HG02759 (cell line): ENCODE data around the gene MBOAT2.
"Not testable (repeated sequence)": the region's sequence is repeated elsewhere in the genome, so short reads cannot be mapped to it uniquely, and the experiment has no call there.

Experiments
- ATAC-seq: cut with Tn5 transposase; IDR thresholded peaks from one replicate; pipeline ENCODE4 v1.9.1; 2021; ENCODE audit warnings: mild to moderate bottlenecking, moderate library complexity; ENCODE audit not compliant: unreplicated experiment

The MBOAT2 gene

DNA sequence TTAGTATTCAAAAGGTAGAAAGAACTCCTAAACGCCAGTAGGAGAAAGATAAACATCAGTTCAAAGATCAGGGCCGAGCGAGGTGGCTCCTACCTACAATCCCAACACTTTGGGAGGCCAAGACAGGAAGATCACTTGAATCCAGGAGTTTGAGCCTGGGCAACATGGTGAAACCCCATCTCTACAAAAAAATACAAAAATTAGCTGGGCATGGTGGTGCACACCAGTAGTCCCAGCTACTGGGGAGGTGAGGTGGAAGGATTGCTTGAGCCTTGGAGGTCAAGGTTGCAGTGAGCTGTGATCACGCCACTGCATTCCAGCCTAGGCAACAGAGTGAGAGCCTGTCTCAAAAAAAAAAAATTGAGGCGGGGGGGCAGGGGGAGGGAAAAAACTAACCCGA is 40.6 kb downstream of the MBOAT2 start:
- no peak for ATAC-seq

DNA sequence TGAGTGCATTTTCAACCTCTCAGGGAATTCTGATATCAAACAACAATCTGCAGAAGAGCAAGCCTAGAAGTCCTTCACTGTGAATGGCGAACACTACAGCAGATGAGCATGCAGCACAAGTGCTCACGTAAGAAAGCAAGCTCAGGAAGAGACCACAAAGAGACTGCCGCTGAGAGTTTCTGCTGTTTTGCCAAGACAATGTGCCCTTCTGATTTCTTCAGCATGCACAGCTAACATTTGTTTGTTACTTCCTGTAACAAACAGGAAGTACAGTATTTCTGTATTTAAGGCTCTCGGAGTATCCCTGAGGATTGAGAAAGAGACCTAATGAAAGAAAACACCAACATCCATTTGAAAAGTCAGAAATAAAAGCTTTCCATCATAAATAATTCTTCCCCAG is 45.9 kb downstream of the MBOAT2 start:
- no peak for ATAC-seq

DNA sequence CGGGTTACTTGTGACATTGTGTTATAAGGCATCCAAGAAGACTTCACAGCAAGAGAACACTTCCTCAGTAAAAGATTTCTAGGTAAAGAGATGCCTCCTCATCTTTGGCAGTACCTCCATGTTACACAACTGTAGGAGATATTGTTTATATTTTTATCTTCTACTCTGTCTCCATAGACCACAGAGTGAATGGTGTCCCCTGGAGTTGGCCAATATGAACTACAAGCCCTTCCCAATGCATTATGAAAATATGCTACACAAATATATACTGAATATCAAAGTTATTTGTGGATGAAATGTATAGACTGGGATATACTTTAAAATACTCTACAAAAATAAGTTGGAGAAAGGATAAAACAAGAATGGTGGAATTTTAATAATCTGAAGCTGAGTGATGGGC is 46.7 kb downstream of the MBOAT2 start:
- ATAC-seq: no peak

DNA sequence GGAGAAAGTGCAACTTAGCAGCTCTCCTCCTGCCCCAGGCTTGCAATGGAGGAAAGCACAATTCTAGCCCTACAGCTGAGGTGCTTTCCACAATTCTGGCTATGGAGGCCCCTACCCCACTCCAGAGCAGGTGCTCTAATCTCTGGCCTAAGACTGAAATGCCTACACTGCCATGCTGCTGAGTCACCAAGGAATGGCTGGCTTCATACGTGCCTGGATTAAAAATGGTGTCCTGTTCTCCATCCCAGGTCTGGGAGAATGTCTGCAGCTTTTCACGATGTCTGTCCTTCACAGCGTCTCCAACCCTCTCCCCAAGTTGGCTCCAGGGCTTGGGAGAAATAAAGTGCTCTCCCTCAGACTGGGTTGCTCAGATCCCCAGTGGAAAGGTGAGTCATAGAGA is 48.5 kb downstream of the MBOAT2 start:
- no peak for ATAC-seq

DNA sequence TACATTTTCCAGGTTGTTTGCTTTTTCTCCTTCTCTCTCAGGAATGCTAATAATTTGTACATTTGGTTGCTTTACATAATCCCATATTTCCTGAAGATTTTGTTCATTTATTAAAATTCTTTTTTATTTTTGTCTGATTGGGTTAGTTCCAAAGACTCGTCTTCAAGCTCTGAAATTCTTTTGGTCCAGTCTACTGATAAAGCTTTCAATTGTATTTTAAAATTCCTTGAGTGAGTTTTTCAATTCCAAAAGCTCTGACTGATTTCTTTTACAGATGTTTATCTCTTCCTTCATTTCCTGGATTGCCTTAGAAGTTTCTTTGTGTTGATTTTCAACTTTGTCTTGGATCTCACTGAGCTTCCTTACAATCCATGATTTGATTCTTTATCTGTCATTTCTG is 50.0 kb downstream of the MBOAT2 start:
- no peak for ATAC-seq

DNA sequence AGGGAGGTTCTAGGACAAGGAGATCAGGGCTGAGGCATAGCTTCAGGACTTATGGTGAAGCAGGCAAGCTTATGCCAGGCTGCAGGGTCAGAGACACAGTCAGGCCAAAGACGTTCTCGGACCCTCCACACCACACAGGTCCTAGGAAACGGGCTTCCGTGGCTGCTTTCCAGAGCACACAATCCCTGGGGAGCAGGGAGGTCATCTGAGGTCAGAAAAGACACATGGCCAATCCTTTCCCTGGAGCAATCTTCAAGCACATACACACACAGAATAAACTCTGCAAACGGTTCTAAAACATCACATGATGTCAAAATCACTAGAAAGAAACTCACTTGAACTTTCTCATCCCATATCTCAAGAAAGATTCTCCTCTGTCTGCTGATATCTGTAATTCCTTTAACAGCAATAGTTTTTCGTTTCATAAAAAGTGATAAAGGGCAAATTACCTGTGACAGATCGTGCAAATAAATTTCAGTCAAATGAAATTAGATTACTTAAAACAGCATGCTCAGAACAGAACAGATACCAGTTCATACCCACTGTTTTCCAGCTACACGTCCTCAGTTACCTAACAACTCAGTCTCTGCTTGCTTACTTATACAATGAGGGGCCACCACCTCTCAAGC is 63.9 kb downstream of the MBOAT2 start:
- no peak for ATAC-seq

DNA sequence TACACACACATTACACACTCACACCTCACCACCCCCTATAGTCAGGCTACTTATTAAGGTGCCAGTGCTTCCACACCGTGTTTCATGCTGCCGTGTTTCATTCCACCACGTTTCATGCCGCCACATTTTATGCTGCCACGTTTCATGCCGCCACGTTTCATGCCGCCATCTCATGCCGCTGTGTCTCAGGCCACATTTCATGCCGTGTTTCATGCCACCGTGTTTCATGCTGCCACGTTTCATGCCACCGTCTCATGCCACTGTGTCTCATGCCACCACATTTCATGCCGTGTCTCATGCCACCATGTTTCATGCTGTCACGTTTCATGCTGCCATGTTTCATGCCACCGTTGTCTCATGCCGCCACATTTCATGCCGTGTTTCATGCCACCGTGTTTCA is 65.1 kb downstream of the MBOAT2 start:
- no peak for ATAC-seq

DNA sequence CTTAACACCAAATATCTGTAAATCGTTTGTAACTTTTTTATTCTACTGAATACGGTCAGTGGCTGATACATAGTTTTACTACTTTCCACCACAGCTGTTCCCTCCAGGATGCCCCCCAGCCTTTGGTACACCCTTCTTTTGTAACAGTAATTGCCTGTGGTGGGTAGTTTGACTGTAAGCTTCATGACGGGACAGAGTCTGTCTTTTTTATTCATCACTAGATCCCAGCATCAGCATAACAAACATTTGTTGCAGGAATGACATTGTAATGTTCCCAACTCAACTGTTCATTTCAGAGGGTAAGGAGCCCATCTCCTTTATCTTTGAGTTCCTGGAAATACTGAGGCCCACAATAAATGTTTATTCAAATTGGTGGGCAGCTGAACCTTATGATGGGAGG is 67.5 kb downstream of the MBOAT2 start:
- ATAC-seq: no peak

DNA sequence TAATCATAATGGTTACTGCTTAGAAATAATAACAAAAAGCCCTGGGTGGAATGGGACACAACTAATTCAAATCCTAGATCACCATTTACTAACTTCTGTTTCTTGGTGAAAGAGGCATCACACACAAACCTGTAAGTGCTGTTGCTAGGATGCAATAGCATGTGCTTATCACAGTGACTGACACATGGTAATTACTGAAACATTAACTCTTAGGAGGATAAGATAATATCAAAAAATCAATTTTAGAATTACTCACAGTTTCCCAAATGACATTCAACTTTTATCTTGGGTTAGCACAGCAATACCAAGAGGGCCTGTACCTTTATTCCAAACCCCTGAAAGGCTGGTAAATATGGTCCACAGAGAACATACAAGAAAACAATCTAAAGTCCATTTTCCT is 69.1 kb downstream of the MBOAT2 start:
- ATAC-seq: no peak

DNA sequence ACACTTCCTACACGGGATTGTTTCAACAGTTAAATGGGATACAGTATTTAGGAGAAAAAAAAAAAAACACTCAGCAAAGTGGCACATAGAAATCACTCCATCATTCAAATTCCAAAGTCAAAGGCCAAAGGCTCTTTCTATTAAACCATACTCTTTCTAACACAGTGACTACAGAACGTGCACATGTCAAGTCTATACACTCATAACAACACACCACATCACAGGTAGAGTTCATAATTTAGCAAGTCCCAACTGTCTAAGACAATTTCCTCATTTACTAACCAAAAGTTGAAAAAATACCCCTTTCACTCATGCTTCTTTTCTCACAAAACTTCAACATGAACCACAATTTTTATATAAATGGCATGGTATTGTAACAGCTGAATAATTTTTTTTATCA is 70.8 kb downstream of the MBOAT2 start:
- ATAC-seq: no peak

DNA sequence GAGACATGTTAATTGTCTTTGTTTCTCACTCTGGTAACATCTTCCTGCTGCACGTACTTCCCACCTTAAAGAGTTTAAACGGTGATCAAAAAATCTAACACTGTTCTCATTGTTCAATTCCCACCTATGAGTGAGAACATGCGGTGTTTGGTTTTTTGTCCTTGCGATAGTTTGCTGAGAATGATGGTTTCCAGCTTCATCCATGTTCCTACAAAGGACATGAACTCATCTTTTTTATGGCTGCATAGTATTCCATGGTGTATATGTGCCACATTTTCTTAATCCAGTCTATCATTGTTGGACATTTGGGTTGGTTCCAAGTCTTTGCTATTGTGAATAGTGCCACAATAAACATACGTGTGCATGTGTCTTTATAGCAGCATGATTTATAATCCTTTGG is 73.3 kb downstream of the MBOAT2 start:
- ATAC-seq: not testable (repeated sequence)

DNA sequence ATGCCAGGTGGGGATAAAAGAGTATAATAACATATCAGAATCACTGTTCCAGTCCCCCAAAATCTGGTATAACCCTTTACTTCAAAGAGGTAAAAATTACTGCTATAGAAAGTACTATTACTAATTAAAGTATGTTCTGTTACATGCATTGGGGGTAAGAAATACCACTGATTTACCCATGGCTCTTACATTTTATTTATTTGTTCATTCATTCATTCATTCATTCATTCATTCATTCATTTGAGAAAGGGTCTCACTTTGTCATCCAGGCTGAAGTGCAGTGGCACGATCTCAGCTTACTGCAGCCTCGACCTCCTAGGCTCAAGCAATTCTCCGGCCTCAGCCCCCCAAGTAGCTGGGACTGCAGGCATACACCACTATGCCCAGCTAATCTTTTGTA is 74.4 kb downstream of the MBOAT2 start:
- no peak for ATAC-seq

DNA sequence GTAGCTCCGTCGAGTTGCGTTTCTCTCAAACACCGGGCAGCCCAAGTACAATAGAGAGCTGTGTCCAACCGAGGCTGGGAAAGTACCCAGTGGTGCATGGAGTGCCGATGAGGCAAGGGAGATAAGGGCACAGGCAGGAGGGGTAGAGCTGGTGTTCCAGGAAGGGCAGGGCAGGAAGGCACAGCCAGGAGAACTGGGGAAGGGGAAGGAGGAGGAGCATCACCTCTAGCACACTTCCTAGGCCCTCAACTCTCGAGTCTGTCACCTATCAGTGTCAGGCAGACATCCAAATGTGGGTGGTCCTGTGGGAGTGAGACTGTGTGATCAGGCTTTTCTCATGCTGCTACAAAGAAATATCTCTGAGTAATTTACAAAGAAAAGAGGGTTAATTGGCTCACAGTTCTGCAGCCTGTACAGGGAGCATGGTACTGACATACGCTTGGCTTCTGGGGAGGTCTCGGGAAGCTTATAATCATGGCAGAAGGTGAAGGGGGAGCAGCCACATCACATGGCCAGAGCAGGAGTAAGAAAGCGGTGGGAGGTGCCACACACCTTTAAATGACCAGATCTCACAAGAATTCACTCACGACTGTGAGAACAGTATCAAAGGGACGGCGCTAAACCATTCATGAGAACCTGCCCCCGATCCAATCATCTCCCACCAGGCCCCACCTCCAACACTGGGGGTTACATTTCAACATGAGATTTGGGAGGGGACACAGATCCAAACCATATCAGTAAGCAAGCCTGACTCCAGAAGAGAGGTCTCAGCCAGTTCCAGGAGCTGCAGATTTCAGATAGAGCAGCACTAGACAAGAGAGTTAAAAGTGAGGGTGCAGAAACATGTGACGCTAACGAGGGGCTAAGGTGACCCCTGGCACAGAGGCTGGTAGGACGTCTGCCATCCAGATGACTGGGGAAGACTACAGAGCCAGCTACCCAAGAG is 75.7 kb downstream of the MBOAT2 start:
- ATAC-seq: no peak

DNA sequence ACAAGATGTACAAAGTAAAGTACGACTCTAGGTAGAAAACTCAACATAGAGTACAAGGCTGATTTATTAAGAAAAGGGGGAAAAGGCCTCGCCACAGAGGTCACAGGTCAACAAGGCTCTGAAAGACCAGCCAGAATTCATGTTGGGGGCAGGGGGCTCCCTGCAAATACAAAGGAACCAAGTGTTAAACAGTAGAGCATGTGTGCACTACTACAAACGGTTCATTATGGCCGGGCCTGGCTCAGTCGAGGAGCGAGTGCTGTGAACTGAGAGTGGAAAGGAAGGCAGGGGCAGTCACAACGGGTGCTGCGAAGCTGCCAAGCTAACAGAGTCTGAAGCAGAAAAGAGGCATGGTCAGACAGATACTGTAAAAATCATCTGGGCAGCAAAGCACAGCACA is 77.1 kb downstream of the MBOAT2 start:
- ATAC-seq: no peak

DNA sequence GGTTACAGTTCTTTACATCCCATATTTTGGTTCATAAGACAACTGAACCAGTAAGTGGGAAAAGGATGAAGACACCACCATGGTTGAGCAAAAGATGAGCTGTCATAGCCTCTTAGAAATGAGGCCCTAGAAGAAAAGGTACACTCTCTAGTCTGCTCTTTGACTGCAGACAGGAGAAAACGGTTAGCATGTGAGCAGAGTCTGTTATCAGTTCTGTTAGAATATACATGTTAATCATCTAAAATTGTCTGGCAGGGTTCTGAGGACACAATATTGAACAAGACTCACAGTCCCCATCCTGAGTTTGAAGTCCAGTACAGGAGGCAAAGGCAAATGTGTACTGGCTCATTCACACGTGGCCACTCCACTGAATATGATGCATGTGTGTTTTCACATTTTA is 78.1 kb downstream of the MBOAT2 start:
- ATAC-seq: no peak

DNA sequence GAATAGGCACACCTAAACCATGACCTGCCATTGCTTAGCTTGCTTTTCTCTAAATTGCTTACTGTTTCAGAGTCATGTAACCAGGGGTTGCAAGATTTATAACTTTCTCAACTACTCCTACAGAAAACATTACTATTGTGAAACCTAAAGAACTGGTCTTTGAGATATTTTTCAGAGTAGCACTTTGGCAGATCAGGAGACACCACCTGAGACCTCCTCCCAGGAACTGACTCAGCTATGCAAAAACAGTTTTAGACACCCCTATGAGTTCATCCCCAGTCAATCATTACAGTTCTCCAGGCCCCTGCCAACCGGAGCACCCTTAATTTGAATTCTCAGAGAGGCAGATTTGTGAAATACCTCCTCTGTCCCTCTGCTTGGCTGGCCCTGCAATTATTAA is 80.3 kb downstream of the MBOAT2 start:
- no peak for ATAC-seq

DNA sequence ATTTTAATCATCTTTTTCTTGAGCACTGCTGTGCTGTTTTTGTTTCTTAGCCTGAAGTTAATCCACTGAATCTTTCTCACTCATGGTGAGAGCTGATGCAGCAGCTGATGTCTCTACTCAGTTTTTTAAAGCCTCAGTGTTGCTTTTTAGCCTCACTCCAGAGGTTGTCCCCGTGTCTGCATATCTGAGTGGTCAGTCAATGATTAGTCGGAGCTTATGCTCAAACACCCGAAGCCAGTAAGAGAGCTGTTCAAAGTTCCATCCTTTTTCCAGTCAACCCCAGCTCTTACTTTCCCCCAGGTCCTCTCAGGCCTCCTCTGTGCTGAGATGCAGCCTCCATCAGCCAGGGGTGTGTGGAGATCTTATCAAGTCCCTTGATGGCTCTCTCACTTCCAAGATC is 81.1 kb downstream of the MBOAT2 start:
- no peak for ATAC-seq

DNA sequence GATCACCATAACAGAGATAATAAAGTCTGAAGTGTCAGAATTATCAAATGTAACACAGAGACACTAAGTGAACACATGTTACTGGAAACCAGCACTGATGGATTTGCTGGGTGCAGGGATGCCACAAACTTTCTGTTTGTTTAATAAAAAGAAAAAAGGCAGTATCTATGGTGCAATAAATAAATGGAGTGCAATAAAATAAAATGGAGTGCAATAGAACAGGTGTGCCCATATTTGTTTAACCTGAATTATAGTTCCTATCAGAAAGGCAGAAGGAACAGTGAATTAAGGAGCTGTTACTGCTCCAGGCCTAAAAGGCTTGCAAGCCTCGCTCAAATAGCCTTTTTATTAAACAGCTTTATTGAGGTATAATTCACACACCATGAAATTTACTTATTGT is 85.1 kb downstream of the MBOAT2 start:
- no peak for ATAC-seq

DNA sequence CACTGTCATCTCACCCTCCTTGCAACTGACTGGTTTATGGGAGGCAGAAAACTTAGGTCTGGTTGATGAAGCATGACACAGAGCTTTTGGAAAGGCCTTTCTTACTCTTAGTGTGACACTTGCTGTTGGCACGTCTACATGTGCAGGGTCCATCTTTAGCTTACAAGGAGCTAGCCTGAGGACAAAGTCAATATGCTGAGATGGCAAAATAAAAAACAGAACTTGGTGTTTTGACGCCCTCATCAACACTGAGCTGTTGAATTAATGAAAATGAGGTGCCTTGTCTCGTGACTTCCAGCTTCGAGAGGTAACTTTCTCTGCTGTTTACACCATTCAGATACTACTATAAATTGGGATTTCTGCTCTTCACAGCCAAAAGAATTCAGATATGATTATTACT is 87.5 kb downstream of the MBOAT2 start:
- ATAC-seq: no peak

DNA sequence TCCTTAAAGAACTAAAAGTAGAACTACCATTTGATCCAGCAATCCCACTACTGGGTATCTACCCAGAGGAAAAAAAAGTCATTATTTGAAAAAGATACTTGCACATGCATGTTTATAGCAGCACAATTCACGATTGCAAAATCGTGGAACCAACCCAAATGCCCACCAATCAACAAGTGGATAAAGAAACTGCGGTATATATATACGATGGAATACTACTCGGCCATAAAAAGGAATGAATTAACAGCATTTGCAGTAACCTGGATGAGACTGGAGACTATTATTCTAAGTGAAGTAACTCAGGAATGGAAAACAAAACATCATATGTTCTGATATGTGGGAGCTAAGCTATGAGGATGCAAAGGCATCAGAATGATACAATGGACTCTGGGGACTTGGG is 89.7 kb downstream of the MBOAT2 start:
- ATAC-seq: not testable (repeated sequence)

DNA sequence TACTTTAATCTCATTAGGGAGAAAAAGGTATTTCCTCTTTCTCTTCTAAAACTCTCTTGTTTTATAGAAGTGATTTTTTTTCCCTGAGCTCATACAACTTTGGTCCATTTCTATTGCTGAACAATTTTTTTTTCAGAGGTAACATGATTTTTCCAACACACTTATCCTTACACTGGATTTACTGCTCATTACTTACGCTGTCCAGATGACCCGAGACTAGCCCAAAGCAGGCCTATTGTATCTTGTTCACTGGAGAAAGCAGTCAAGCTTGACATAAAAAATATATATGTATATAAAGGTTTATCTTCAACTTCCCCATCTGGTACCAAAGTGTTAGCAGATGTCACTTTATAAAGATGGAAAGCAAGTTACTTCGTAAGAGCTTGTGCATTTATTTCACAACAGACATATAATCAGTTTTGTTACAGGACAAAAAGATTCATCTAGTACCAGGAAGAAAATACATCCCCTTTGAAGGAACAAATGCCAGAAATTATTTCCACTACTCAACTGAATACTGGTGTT is 95.7 kb downstream of the MBOAT2 start:
- ATAC-seq: no peak

DNA sequence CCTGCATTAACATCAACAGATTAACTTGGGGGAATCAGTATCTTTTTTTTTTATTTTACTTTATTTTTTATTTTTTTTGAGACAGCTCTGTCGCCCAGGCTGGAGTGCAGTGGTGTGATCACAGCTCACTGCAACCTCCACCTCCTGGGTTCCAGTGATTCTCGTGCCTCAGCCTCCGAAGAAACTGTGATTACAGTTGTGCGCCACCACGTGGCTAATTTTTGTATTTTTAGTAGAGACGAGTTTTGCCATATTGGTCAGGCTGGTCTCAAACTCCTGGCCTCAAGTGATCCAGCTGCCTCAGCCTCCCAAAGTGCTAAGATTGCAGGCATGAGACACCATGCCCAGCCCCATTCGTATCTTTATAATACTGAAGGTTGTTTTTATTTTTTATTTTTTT is 99.6 kb downstream of the MBOAT2 start:
- not testable (repeated sequence) for ATAC-seq
